Measurements from ENCODE around the gene DENND4B.

Gene DENND4B

GRCh38 chr1:153962088-153963029, 15.8 kb upstream of the DENND4B start:
- DNase-seq (no peak), ATAC-seq (replicated peaks) (no peak)
- H3K4me3 Mint-ChIP-seq = peak overlapping the region; percentile 85 to 90
- peak overlapping the region; percentile 91 for H3K27ac Mint-ChIP-seq
- no peaks in the 10 kb centered on the region for H3K9me3 Mint-ChIP-seq
- peaks cover 27 to 61% of the 10 kb centered on the region in 2 donors for H3K36me3 Mint-ChIP-seq
- no peaks in the 10 kb centered on the region for H3K27me3 Mint-ChIP-seq
- peaks cover 42 to 69% of the 10 kb centered on the region in 2 donors for H3K4me1 Mint-ChIP-seq

- Mint-ChIP-seq H3K4me1 (peaks cover 47 to 71% of the 10 kb centered on the region in 2 donors), H3K4me3 (peak overlapping the region; percentile 85 to 90), H3K27me3 (no peaks in the 10 kb centered on the region), H3K36me3 (peaks cover 29 to 69% of the 10 kb centered on the region in 2 donors), H3K27ac (peak overlapping the region; percentile 91), H3K9me3 (no peaks in the 10 kb centered on the region)
- no peak for ATAC-seq (replicated peaks)
- no peak for DNase-seq
Observed at GRCh38 chr1:153961421-153961820, 14.9 kb upstream of the DENND4B start.

GRCh38 chr1:153960206-153960605, 13.7 kb upstream of the DENND4B start:
- Mint-ChIP-seq H3K4me3 (no peak overlapping the region), H3K27ac (peak overlapping the region; percentile 3)

GRCh38 chr1:153959454-153959853, 12.9 kb upstream of the DENND4B start:
- peaks cover 50 to 71% of the 10 kb centered on the region in 2 donors for H3K4me1 Mint-ChIP-seq
- DNase-seq = no peak
- peak overlapping the region in 1 of 2 donors; percentile 34 for H3K4me3 Mint-ChIP-seq
- peaks cover 27 to 65% of the 10 kb centered on the region in 2 donors for H3K36me3 Mint-ChIP-seq
- H3K27ac Mint-ChIP-seq = peak overlapping the region; percentile 27
- H3K27me3 Mint-ChIP-seq = no peaks in the 10 kb centered on the region
- no peak for ATAC-seq (replicated peaks)
- H3K9me3 Mint-ChIP-seq = no peaks in the 10 kb centered on the region

More at GRCh38 chr1:153960206-153960605, 13.7 kb upstream of the DENND4B start:
- no peaks in the 10 kb centered on the region for H3K27me3 Mint-ChIP-seq
- H3K4me1 Mint-ChIP-seq = peaks cover 47 to 72% of the 10 kb centered on the region in 2 donors
- no peak for ATAC-seq (replicated peaks)
- no peaks in the 10 kb centered on the region for H3K9me3 Mint-ChIP-seq
- no peak for DNase-seq
- peaks cover 26 to 62% of the 10 kb centered on the region in 2 donors for H3K36me3 Mint-ChIP-seq

GRCh38 chr1:153958961-153959260, 12.4 kb upstream of the DENND4B start:
- H3K27ac Mint-ChIP-seq = peak overlapping the region; percentile 27
- no peaks in the 10 kb centered on the region for H3K27me3 Mint-ChIP-seq
- peaks cover 56 to 72% of the 10 kb centered on the region in 2 donors for H3K4me1 Mint-ChIP-seq
- H3K9me3 Mint-ChIP-seq = no peaks in the 10 kb centered on the region
- no peak for DNase-seq
- H3K36me3 Mint-ChIP-seq = peaks cover 33 to 70% of the 10 kb centered on the region in 2 donors
- no peak for ATAC-seq (replicated peaks)
- peak overlapping the region; percentile 96 to 97 for H3K4me3 Mint-ChIP-seq

GRCh38 chr1:153958111-153958960, 11.8 kb upstream of the DENND4B start, which contains the start of gene CRTC2:
CRTC2 (minus strand) TSS chr1:153958612; CDS start chr1:153958497, 115 bp downstream.
- H3K4me3 Mint-ChIP-seq = peak within 1 kb of the TSS; percentile 96 to 97
- H3K9me3 Mint-ChIP-seq = no peaks in the 10 kb centered on the region
- H3K27ac Mint-ChIP-seq = peak within 1 kb of the TSS; percentile 98
- ATAC-seq (replicated peaks) (peak; percentile 87 to 89), DNase-seq (peak; percentile 96)
- peaks cover 55 to 77% of the 10 kb centered on the region in 2 donors for H3K4me1 Mint-ChIP-seq
- H3K27me3 Mint-ChIP-seq = no peaks in the 10 kb centered on the region
- H3K36me3 Mint-ChIP-seq = peaks cover 33 to 71% of the 10 kb centered on the region in 2 donors

GRCh38 chr1:153957744-153958110, 11.2 kb upstream of the DENND4B start:
- ATAC-seq (replicated peaks) (peak; percentile 54 to 55), DNase-seq (peak; percentile 54)
- no peaks in the 10 kb centered on the region for H3K27me3 Mint-ChIP-seq
- peaks cover 36 to 71% of the 10 kb centered on the region in 2 donors for H3K36me3 Mint-ChIP-seq
- H3K4me3 Mint-ChIP-seq = peak overlapping the region; percentile 96 to 97
- H3K4me1 Mint-ChIP-seq = peaks cover 55 to 79% of the 10 kb centered on the region in 2 donors
- no peaks in the 10 kb centered on the region for H3K9me3 Mint-ChIP-seq
- peak overlapping the region; percentile 98 for H3K27ac Mint-ChIP-seq

- H3K4me3 Mint-ChIP-seq = peak overlapping the region; percentile 96 to 97
- H3K36me3 Mint-ChIP-seq = peaks cover 36 to 70% of the 10 kb centered on the region in 2 donors
- no peaks in the 10 kb centered on the region for H3K9me3 Mint-ChIP-seq
- ATAC-seq (replicated peaks) (peak in 1 of 2 donors; percentile 2), DNase-seq (no peak)
- peak overlapping the region; percentile 98 for H3K27ac Mint-ChIP-seq
- no peaks in the 10 kb centered on the region for H3K27me3 Mint-ChIP-seq
- peaks cover 53 to 78% of the 10 kb centered on the region in 2 donors for H3K4me1 Mint-ChIP-seq
Observed at GRCh38 chr1:153956997-153957715, 10.6 kb upstream of the DENND4B start.

- Mint-ChIP-seq H3K9me3 (no peaks in the 10 kb centered on the region), H3K36me3 (peaks cover 52 to 73% of the 10 kb centered on the region in 2 donors), H3K27ac (no peak overlapping the region), H3K27me3 (no peaks in the 10 kb centered on the region), H3K4me1 (peaks cover 60 to 84% of the 10 kb centered on the region in 2 donors), H3K4me3 (peak overlapping the region in 1 of 2 donors; percentile 7)
- no peak for ATAC-seq (replicated peaks)
- no peak for DNase-seq
Observed at GRCh38 chr1:153954826-153955225, 8.3 kb upstream of the DENND4B start.

- ATAC-seq (replicated peaks) (no peak), DNase-seq (no peak)
- peak overlapping the region; percentile 7 to 33 for H3K4me3 Mint-ChIP-seq
- peaks cover 57 to 82% of the 10 kb centered on the region in 2 donors for H3K4me1 Mint-ChIP-seq
- H3K27ac Mint-ChIP-seq = peak overlapping the region; percentile 60
- H3K27me3 Mint-ChIP-seq = no peaks in the 10 kb centered on the region
- no peaks in the 10 kb centered on the region for H3K9me3 Mint-ChIP-seq
- peaks cover 57 to 72% of the 10 kb centered on the region in 2 donors for H3K36me3 Mint-ChIP-seq
Observed at GRCh38 chr1:153953859-153954365, 7.4 kb upstream of the DENND4B start.

- H3K9me3 Mint-ChIP-seq = no peaks in the 10 kb centered on the region
- H3K27me3 Mint-ChIP-seq = no peaks in the 10 kb centered on the region
- no peak for DNase-seq
- ATAC-seq (replicated peaks) = no peak
- H3K4me3 Mint-ChIP-seq = no peak overlapping the region
- peaks cover 53 to 72% of the 10 kb centered on the region in 2 donors for H3K36me3 Mint-ChIP-seq
- H3K4me1 Mint-ChIP-seq = peaks cover 70 to 87% of the 10 kb centered on the region in 2 donors
- peak overlapping the region; percentile 48 for H3K27ac Mint-ChIP-seq
Observed at GRCh38 chr1:153951801-153952200, 5.3 kb upstream of the DENND4B start.

GRCh38 chr1:153951183-153951582, 4.7 kb upstream of the DENND4B start:
- Mint-ChIP-seq H3K4me3 (no peak overlapping the region), H3K36me3 (peaks cover 55 to 70% of the 10 kb centered on the region in 2 donors), H3K4me1 (peaks cover 66 to 84% of the 10 kb centered on the region in 2 donors), H3K27me3 (no peaks in the 10 kb centered on the region), H3K9me3 (no peaks in the 10 kb centered on the region), H3K27ac (peak overlapping the region; percentile 74)
- DNase-seq (no peak), ATAC-seq (replicated peaks) (no peak)

GRCh38 chr1:153945795-153946621, 510 bp downstream of the DENND4B start:
- no peaks in the 10 kb centered on the region for H3K27me3 Mint-ChIP-seq
- no peaks in the 10 kb centered on the region for H3K9me3 Mint-ChIP-seq
- peaks cover 61 to 86% of the 10 kb centered on the region in 2 donors for H3K36me3 Mint-ChIP-seq
- peak overlapping the region; percentile 95 for H3K4me3 Mint-ChIP-seq
- DNase-seq (peak; percentile 96), ATAC-seq (replicated peaks) (peak; percentile 80 to 83)
- H3K27ac Mint-ChIP-seq = peak overlapping the region; percentile 99
- H3K4me1 Mint-ChIP-seq = peaks cover 64 to 82% of the 10 kb centered on the region in 2 donors

Measured in stimulated activated naive B cell treated with anti-CD40 and anti-IgM and Interleukin-4, amounts not matched to agents 10 μg/mL and 1 μg/mL and 100 μg/mL, for 72 hours (primary cell).